HG03469 (cell line): ENCODE results near the gene SLC4A3.
"Not testable (repeated sequence)": the region's sequence is repeated elsewhere in the genome, so short reads cannot be mapped to it uniquely, and the experiment has no call there.

Experiments
- ATAC-seq: cut with Tn5 transposase; IDR thresholded peaks from one replicate; pipeline ENCODE4 v1.9.1; 2021; ENCODE audit warnings: mild to moderate bottlenecking, moderate library complexity, moderate number of reproducible peaks; ENCODE audit not compliant: unreplicated experiment

Gene SLC4A3

DNA sequence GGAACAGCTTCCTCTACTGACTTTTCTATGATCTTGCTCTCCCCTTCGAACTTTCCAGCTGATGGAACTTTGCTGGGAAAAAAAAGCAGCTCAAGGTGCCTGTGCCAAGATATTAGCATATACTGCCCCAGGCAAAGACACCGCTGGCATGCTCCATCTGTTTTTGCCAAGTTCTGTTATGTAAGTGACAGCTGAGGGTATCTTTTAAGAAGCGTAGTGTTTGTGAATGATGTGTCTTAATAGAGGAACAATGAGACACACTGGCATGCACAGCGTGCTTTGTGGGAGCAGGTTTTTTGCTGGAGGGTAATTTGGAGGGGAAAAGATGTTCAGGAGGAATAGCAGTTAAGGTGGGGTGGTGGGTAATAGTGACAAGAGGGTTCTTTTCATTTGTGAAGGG is 47.8 kb downstream of the SLC4A3 start:
- ATAC-seq = no peak

GRCh38 chr2:219676586-219676985 is 49.2 kb downstream of the SLC4A3 start:
- no peak for ATAC-seq

DNA sequence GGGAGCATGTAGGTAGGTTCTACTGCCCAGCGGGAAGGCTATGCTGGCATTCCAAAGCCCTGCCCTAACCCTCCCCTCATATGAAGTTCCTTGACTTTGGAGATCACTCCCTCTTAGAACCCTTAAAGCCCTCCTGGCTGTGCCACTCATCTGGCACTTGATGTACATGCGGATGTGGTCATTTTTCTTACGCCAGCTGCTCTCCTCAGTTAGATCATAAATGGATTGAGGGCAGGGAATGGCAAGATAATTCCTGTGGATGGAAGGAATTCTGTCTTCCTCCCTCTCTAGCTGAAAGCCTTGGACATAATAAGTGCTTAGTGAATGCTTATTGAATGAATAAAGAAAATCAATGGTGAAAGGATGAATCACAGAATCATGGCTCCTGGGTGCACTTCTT is 51.6 kb downstream of the SLC4A3 start:
- ATAC-seq = no peak

DNA sequence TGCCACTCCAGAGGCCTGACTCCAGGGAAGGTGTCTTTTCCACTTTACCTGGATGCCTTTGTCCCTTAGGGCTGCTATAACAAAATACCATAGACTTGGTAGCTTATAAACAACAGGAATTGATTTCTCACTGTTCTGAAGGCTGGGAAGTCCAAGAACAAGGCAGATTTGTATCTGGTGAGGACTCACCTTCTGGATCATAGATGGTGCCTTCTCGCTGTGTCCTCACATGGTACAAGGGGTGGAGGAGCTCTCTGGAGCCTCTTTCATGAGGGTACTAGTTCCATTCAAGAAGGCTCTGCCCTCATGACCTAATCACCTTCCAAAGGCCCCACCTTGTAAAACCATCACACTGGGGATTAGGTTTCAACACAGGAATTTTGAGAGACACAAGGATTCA is 52.1 kb downstream of the SLC4A3 start:
- ATAC-seq = no peak

- ATAC-seq = no peak
Measured at GRCh38 chr2:219680958-219681693, 53.7 kb downstream of the SLC4A3 start.

GRCh38 chr2:219681694-219682300 is 54.4 kb downstream of the SLC4A3 start:
- ATAC-seq = no peak

GRCh38 chr2:219683474-219683873 is 56.0 kb downstream of the SLC4A3 start:
- not testable (repeated sequence) for ATAC-seq

DNA sequence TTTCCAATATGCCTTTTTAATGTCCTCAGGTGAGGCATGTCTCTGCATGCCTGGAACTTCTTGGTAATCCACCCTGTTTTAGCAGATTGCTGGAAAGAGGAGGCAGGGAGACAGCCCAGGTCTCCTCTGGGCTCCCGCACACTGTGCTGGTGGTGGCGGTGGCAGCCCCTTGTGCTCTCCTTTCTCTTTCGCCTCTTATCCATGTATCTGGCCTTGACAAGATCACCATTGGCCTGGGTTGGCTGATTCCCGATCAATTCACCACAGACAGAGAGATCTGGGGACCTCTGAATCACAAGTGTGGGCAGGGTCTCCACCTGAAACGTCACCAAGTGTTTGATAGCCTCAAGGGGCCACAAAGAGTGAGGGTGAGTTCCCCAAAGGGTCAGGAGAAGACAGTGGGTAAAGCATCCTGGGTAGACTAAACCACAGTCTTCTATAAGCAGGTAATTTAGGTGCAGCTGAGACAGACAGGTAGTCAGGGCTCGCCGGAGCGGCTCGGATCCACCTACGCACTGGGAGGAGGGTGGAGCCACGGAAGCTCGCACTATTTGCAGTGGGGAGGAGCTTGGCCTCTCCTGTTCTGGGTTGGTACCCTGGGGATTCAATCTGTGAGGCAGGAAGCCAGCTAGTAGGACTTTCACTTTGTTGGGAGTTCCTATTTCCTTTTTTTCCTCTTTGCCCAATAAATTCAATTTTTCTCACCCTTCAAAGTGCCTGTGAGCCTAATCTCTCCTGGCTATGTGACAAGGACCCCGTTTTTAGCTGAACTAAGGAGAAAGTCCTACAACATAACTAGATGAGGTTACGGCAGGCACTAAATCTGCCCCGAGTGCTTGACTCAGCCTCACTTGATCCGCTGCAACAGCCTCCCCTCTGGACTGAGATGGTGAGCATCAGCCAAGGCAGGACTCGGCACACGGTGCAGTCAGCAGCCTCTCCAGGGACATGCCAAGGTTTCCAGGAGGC is 57.6 kb downstream of the SLC4A3 start:
- ATAC-seq = peak; percentile 94

- ATAC-seq = no peak
Measured at GRCh38 chr2:219687272-219687671, 59.8 kb downstream of the SLC4A3 start.

- ATAC-seq = no peak
Measured at GRCh38 chr2:219687882-219688559, 60.6 kb downstream of the SLC4A3 start.

GRCh38 chr2:219688560-219689445 is 61.4 kb downstream of the SLC4A3 start:
- ATAC-seq = no peak

DNA sequence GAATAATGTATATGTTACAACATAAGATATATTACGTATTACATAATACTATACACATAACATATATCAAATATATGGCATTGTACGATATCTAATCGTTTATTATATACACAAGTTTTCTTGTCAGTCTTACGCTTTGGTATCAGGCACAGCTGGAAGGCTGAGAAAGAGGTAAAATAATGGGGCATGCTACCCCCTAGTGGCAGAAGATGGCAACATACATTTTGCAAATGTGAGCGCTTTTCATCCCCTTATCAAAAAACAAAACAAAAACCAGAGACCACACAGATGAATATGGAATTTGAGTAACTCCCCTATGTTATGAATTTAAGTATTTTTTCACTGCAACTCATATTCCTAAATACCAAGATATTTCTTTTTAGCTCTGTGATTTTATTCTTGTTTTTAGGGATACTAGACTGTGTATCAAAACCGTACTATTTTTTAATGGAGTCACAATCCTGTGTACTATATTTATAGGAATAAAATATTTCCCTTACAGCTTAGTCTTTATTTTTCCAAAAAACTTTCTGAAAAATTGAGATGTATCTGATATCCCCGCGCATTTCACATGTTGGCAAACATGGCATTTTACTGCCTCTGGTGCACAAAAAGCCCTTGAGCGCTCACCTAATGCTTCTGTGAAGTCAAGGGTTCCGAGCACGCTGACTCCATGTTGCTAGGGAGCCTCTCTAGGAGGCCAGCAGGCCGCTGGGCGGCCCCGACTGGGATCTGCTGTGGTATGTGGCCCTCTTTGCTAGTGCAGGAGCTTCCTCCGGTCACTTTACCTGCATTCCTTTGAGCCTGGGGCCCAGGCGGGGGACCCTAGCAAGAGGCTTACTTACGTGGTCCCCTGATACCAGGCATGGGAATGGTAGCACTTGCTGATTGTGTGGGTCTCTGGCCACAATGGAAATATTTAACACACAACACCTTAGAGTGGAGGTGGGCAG is 62.5 kb downstream of the SLC4A3 start:
- no peak for ATAC-seq

DNA sequence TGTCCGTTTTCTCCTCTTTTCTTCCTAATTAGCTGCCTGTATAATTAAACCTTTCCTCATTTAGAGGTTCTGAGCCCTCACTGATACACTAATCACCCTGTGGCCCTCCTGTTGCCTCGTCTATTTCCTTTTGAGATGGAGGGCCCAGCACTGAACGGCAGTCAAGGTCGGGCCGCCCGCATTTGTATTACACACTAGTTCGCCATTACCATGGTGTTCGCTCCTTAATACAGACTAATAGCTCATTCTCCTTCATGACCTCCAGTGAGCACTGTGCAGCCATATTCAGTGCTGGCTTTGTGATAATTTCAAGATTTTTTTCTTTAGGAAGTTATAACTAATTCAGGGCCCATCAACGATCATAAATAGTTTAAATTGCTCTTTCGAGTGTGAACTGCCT is 64.1 kb downstream of the SLC4A3 start:
- no peak for ATAC-seq
